GM12878 (cell line): ENCODE data around the gene POLR1A. TPM values are rescaled to one million over a fixed set of nuclear protein-coding genes. Genes with fewer than 3 reads are reported as not detected.
A peak's percentile ranks its signal among the peaks of the same experiment; 100 is the strongest.

Source experiments
- polyA plus RNA-seq, 11 experiments: library from polyadenylated mRNA; depleted of rRNA in 4 of 11; unstranded in 6 of 11; stranded (reverse) in 5 of 11; fragments of >200 nt; fragmentation: Nextera tagmentation in 4 of 11; fragmentation: Illumina TruSeq in 1 of 11; extraction: Ambion mirVana in 4 of 11; extraction: Trizol in 1 of 11; gene quantifications; 1 replicate in 1 of 11; 2 replicates in 10 of 11; pipeline versions ENCODE4 v1.2.1 to v1.2.3, GENCODE V29; 2011 to 2016; ENCODE audit warnings: inconsistent platforms in 2 of 11, missing spikeins in 2 of 11, low read depth in 1 of 11
- small RNA-seq: library from RNA; depleted of rRNA; stranded (forward); fragments of <200 nt; gene quantifications from one replicate; pipeline ENCODE3, GENCODE V24; 2014
- total RNA-seq, 4 experiments: library from RNA; depleted of rRNA in 3 of 4; stranded (reverse); fragments of >200 nt in 3 of 4; fragmentation: Illumina TruSeq in 1 of 4; extraction: Trizol in 1 of 4; gene quantifications; 2 replicates each; pipeline versions ENCODE4 v1.2.1 to v1.2.3, GENCODE V29; 2013 to 2021

Gene POLR1A
- total and polyA plus RNA-seq, 10 of the 15 experiments (the other 5 are each of a cell fraction or from before 2014, with no cell fraction given): 2.1 to 53.9 (median 17.8) TPM

Small RNA genes lying within 50 kb of the gene (small RNA-seq; reads per million reads assigned to genes)
- gene SNORD94: 232 reads per million, percentile 99 among the genes with 10 or more reads in this experiment

Other genes with a start within 250 kb of the POLR1A start
- 11.0 and 12.0 TPM in 2 replicates for gene ST3GAL5, start 216.9 kb downstream of the POLR1A start, total RNA-seq (2014; rRNA removed)
- 10.7 and 12.0 TPM in 2 replicates for gene ST3GAL5, start 216.9 kb downstream of the POLR1A start, total RNA-seq (2014; rRNA removed; fragmentation: Illumina TruSeq; extraction: Trizol)
- gene ST3GAL5, start 216.9 kb downstream of the POLR1A start, total RNA-seq (2021): 9.7 and 11.4 TPM in 2 replicates
- 60.9 and 76.3 TPM in 2 replicates for gene ST3GAL5, start 216.9 kb downstream of the POLR1A start, polyA plus RNA-seq (2011; rRNA removed)
- 11.3 and 13.5 TPM in 2 replicates for gene ST3GAL5, start 216.9 kb downstream of the POLR1A start, polyA plus RNA-seq (2014; fragmentation: Illumina TruSeq; extraction: Trizol)
- gene ST3GAL5, start 216.9 kb downstream of the POLR1A start, polyA plus RNA-seq (2014; fragmentation: Nextera tagmentation; extraction: Ambion mirVana): 1 to 10 TPM; 5.6 to 7.5 TPM
- 8.4 and 9.6 TPM in 2 replicates for gene ST3GAL5, start 216.9 kb downstream of the POLR1A start, polyA plus RNA-seq (2014; rRNA removed)
- 1 to 10 TPM; 5.2 to 6.3 TPM for gene ST3GAL5, start 216.9 kb downstream of the POLR1A start, polyA plus RNA-seq (2016; fragmentation: Nextera tagmentation; extraction: Ambion mirVana)
- gene PTCD3, start 349 bp upstream of the POLR1A start, total RNA-seq (2014; rRNA removed): 119 and 155 TPM in 2 replicates
- 137 and 141 TPM in 2 replicates for gene PTCD3, start 349 bp upstream of the POLR1A start, total RNA-seq (2014; rRNA removed; fragmentation: Illumina TruSeq; extraction: Trizol)
- 108 and 128 TPM in 2 replicates for gene PTCD3, start 349 bp upstream of the POLR1A start, total RNA-seq (2021)
- gene PTCD3, start 349 bp upstream of the POLR1A start, polyA plus RNA-seq (2011; rRNA removed): 174 and 268 TPM in 2 replicates
- 125 and 169 TPM in 2 replicates for gene PTCD3, start 349 bp upstream of the POLR1A start, polyA plus RNA-seq (2014; fragmentation: Illumina TruSeq; extraction: Trizol)
- gene PTCD3, start 349 bp upstream of the POLR1A start, polyA plus RNA-seq (2014; fragmentation: Nextera tagmentation; extraction: Ambion mirVana): 10 to 100 TPM; 44.7 to 57.9 TPM
- 90.3 and 102 TPM in 2 replicates for gene PTCD3, start 349 bp upstream of the POLR1A start, polyA plus RNA-seq (2014; rRNA removed)
- 100 to 1,000 TPM; 151 to 177 TPM for gene PTCD3, start 349 bp upstream of the POLR1A start, polyA plus RNA-seq (2016; fragmentation: Nextera tagmentation; extraction: Ambion mirVana)
- gene IMMT, start 89.6 kb upstream of the POLR1A start, total RNA-seq (2014; rRNA removed): 78.4 and 79.9 TPM in 2 replicates
- 81.4 and 88.8 TPM in 2 replicates for gene IMMT, start 89.6 kb upstream of the POLR1A start, total RNA-seq (2014; rRNA removed; fragmentation: Illumina TruSeq; extraction: Trizol)
- gene IMMT, start 89.6 kb upstream of the POLR1A start, total RNA-seq (2021): 104 and 108 TPM in 2 replicates
- 89.6 and 105 TPM in 2 replicates for gene IMMT, start 89.6 kb upstream of the POLR1A start, polyA plus RNA-seq (2011; rRNA removed)
- 120 and 136 TPM in 2 replicates for gene IMMT, start 89.6 kb upstream of the POLR1A start, polyA plus RNA-seq (2014; fragmentation: Illumina TruSeq; extraction: Trizol)
- 100 to 1,000 TPM in 1 of 2 experiments, 10 to 100 TPM in 1; 88.9 to 115 TPM for gene IMMT, start 89.6 kb upstream of the POLR1A start, polyA plus RNA-seq (2014; fragmentation: Nextera tagmentation; extraction: Ambion mirVana)
- 73.5 and 86.5 TPM in 2 replicates for gene IMMT, start 89.6 kb upstream of the POLR1A start, polyA plus RNA-seq (2014; rRNA removed)
- 100 to 1,000 TPM; 137 to 149 TPM for gene IMMT, start 89.6 kb upstream of the POLR1A start, polyA plus RNA-seq (2016; fragmentation: Nextera tagmentation; extraction: Ambion mirVana)
- 58.1 and 72.0 TPM in 2 replicates for gene MRPL35, start 93.6 kb upstream of the POLR1A start, total RNA-seq (2014; rRNA removed)
- gene MRPL35, start 93.6 kb upstream of the POLR1A start, total RNA-seq (2014; rRNA removed; fragmentation: Illumina TruSeq; extraction: Trizol): 109 and 115 TPM in 2 replicates
- 64.5 and 67.7 TPM in 2 replicates for gene MRPL35, start 93.6 kb upstream of the POLR1A start, total RNA-seq (2021)
- gene MRPL35, start 93.6 kb upstream of the POLR1A start, polyA plus RNA-seq (2011; rRNA removed): 135 and 153 TPM in 2 replicates
- 156 and 189 TPM in 2 replicates for gene MRPL35, start 93.6 kb upstream of the POLR1A start, polyA plus RNA-seq (2014; fragmentation: Illumina TruSeq; extraction: Trizol)
- 100 to 1,000 TPM; 156 to 162 TPM for gene MRPL35, start 93.6 kb upstream of the POLR1A start, polyA plus RNA-seq (2014; fragmentation: Nextera tagmentation; extraction: Ambion mirVana)
- gene MRPL35, start 93.6 kb upstream of the POLR1A start, polyA plus RNA-seq (2014; rRNA removed): 82.6 and 109 TPM in 2 replicates
- 100 to 1,000 TPM; 170 to 180 TPM for gene MRPL35, start 93.6 kb upstream of the POLR1A start, polyA plus RNA-seq (2016; fragmentation: Nextera tagmentation; extraction: Ambion mirVana)
- gene REEP1, start 231.7 kb upstream of the POLR1A start, total RNA-seq (2014; rRNA removed): 0.06 and 0.22 TPM in 2 replicates
- gene REEP1, start 231.7 kb upstream of the POLR1A start, total RNA-seq (2014; rRNA removed; fragmentation: Illumina TruSeq; extraction: Trizol): 0.09 TPM in 1 of 2 replicates, not detected in the other
- gene REEP1, start 231.7 kb upstream of the POLR1A start, total RNA-seq (2021): 0.11 TPM in 1 of 2 replicates, not detected in the other
- 0.10 TPM in 1 of 2 replicates, not detected in the other for gene REEP1, start 231.7 kb upstream of the POLR1A start, polyA plus RNA-seq (2011; rRNA removed)
- gene REEP1, start 231.7 kb upstream of the POLR1A start, polyA plus RNA-seq (2014; fragmentation: Illumina TruSeq; extraction: Trizol): 0.07 and 0.10 TPM in 2 replicates
- under 1 TPM; 0.02 to 0.11 TPM for gene REEP1, start 231.7 kb upstream of the POLR1A start, polyA plus RNA-seq (2014; fragmentation: Nextera tagmentation; extraction: Ambion mirVana)
- 0.04 and 0.09 TPM in 2 replicates for gene REEP1, start 231.7 kb upstream of the POLR1A start, polyA plus RNA-seq (2014; rRNA removed)
- under 1 TPM; 0.16 to 0.30 TPM for gene REEP1, start 231.7 kb upstream of the POLR1A start, polyA plus RNA-seq (2016; fragmentation: Nextera tagmentation; extraction: Ambion mirVana)